ENCODE measurements around the gene SNX32.
"Not testable (repeated sequence)": the region's sequence is repeated elsewhere in the genome, so short reads cannot be mapped to it uniquely, and the experiment has no call there.

Gene SNX32

DNA sequence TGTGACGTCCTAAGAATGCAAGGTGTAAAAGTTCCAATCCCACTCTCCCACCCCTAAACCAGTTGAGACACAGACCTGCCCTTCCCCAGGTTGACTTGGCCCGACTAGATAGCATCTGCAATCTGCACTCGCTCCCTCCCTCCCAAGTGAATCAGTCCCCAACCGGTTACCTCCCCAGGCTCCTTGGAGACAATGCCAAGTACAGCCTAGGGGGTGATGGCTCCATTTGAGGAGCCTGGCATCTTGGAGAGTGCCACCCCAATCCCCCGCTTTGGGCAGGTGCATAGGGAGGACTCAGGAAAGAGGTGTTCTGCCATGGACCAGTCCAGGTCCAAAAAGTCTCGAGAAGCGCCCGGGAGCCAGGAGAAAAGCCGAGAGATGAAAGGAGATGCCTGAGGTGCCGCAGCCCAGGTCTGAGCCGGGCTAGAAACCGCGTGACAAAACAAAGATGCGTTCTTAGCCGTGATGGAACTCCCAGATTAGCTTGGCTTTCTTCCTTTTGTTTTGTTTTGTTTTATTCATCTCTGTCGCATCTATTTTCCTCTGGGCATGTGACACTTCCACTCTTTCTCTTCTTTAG is 18.7 kb upstream of the SNX32 start:
- peaks cover 8% of the 10 kb centered on the region for H3K27me3 ChIP-seq (ENCODE audit: control insufficient read depth, insufficient read depth, low read length)
- no peak overlapping the region for H3K27ac ChIP-seq (ENCODE audit: low read depth, low read length)
- H3K4me3 ChIP-seq (ENCODE audit: low read depth, low read length) = no peak overlapping the region
- H3K9ac ChIP-seq (ENCODE audit: low read depth, low read length) = no peak overlapping the region
- H3K36me3 ChIP-seq (ENCODE audit: control insufficient read depth, insufficient read depth, low read length) = no peaks in the 10 kb centered on the region
- H3K4me1 ChIP-seq (ENCODE audit: control insufficient read depth, insufficient read depth, low read length) = peaks cover 2% of the 10 kb centered on the region; the same call in 1 of the 2 replicates
- no peaks in the 10 kb centered on the region for H3K9me3 ChIP-seq (ENCODE audit: control insufficient read depth, insufficient read depth, low read length)

DNA sequence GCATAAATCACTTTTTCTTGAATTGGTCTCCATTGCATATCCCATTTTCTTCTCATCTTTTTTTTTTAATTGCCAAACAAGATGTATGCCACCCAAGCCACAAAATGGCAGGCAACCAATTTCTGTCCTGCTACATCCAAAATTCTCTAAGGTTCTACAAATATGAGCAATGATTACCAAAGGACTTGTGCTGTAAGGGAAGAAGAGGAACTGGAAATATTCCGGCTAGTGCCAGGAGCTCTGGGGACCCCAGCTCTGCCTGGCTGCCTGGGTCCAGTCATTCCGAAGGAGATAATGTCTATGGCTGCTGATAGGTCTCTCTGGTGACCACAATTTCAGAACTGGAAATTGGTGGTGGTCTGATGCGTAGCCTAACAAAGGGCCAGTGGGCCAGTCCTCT is 17.1 kb upstream of the SNX32 start:
- no peak overlapping the region for H3K27ac ChIP-seq (ENCODE audit: low read depth, low read length)
- H3K9me3 ChIP-seq (ENCODE audit: control insufficient read depth, insufficient read depth, low read length) = no peaks in the 10 kb centered on the region
- H3K4me1 ChIP-seq (ENCODE audit: control insufficient read depth, insufficient read depth, low read length) = peaks cover 2% of the 10 kb centered on the region; the same call in 1 of the 2 replicates
- H3K4me3 ChIP-seq (ENCODE audit: low read depth, low read length) = no peak overlapping the region
- peaks cover 8% of the 10 kb centered on the region for H3K27me3 ChIP-seq (ENCODE audit: control insufficient read depth, insufficient read depth, low read length)
- H3K9ac ChIP-seq (ENCODE audit: low read depth, low read length) = no peak overlapping the region
- H3K36me3 ChIP-seq (ENCODE audit: control insufficient read depth, insufficient read depth, low read length) = no peaks in the 10 kb centered on the region

DNA sequence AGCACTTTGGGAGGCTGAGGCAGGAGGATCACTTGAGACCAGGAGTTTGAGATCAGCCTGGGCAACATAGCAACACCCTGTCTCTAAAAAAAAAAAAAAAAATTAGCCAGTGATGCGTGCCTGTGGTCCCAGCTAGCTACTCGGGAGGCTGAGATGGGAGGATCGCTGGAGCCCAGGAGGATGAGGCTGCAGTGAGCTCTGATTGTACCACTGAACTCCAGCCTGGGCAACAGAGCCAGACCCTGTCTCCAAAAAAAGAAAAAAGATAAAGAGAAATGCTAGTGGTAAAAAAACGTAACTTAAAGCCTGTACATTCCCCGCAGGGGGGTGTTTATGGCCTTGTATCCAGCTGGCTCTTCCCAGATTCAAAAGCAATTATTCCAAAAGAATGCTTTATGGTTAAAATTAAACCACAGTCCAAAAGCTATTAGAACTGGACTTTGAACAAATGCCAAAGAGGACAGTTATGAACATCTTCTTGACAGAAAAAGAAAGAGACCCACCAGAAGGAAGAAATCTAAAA is 16.4 kb upstream of the SNX32 start:
- Histone ChIP-seq H3K36me3 (ENCODE audit: control insufficient read depth, insufficient read depth, low read length) (no peaks in the 10 kb centered on the region), H3K27ac (ENCODE audit: low read depth, low read length) (no peak overlapping the region), H3K9ac (ENCODE audit: low read depth, low read length) (peak overlapping the region; percentile 62), H3K27me3 (ENCODE audit: control insufficient read depth, insufficient read depth, low read length) (peaks cover 8% of the 10 kb centered on the region), H3K9me3 (ENCODE audit: control insufficient read depth, insufficient read depth, low read length) (no peaks in the 10 kb centered on the region), H3K4me3 (ENCODE audit: low read depth, low read length) (peak overlapping the region; percentile 76), H3K4me1 (ENCODE audit: control insufficient read depth, insufficient read depth, low read length) (peaks cover 2% of the 10 kb centered on the region; the same call in 1 of the 2 replicates)

DNA sequence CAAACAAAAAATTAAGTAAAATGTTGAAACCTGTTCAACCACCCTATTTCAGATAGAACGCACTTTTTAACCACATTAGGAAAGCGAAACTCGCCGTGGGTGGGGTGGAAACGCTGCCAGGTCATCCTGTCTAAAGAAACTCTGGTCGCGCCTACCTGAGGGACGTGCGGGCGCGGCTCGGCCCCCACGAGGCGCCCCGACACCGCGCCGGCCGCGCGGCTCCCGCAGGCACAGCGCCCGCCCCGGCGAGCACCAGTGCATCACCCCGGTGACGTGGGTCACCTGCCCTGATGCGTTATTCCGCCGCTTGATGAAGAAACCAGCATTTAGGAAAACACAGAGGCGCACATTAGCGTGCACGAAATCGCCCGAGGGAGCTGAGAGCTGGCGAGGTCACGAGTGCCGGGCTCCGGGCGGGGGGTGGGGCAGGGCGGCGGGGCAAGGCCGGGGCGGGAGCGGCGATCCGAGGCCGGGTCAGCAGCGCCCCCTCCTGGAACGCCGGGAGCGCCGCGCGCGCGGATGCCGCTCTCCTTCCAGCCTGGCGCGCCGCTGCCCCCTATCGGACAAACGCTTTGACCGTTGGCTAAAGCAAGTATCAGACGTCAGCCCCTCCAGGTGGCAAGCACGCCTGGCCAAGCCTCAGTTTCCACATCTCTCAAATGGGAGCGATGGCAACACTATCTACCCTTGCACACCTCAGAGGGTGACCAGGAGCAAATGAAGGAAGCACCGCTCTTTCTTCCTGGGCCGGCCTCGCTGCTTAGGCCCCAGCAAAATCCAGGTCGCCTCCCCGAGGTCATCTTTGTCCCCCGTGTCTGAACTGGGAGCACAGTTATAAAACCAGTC is 15.7 kb upstream of the SNX32 start:
- Histone ChIP-seq H3K9ac (ENCODE audit: low read depth, low read length) (peak overlapping the region; percentile 62), H3K36me3 (ENCODE audit: control insufficient read depth, insufficient read depth, low read length) (no peaks in the 10 kb centered on the region), H3K4me3 (ENCODE audit: low read depth, low read length) (peak overlapping the region; percentile 76), H3K27me3 (ENCODE audit: control insufficient read depth, insufficient read depth, low read length) (peaks cover 8% of the 10 kb centered on the region), H3K27ac (ENCODE audit: low read depth, low read length) (no peak overlapping the region), H3K9me3 (ENCODE audit: control insufficient read depth, insufficient read depth, low read length) (no peaks in the 10 kb centered on the region), H3K4me1 (ENCODE audit: control insufficient read depth, insufficient read depth, low read length) (peaks cover 2% of the 10 kb centered on the region; the same call in 1 of the 2 replicates)

DNA sequence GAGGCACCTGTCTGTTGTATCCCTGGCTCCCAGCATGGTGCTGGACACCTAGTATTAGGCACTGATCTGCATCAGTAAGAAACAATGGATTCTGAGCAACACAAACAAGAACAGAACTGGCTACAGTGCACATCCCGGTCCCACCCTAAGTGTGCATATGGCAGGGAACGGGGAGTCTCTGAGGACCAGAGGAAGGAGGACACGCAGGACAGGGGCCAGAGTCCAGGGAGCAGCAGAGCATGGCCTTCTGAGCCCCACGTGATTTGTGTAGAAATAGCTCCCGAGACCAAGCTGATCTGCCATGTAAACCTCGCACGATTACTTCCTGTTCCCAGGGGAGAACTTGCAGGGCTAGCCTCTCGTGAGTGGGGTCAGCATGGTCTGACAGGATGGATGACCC is 12.7 kb upstream of the SNX32 start:
- H3K4me3 ChIP-seq (ENCODE audit: low read depth, low read length) = no peak overlapping the region
- H3K27ac ChIP-seq (ENCODE audit: low read depth, low read length) = no peak overlapping the region
- no peaks in the 10 kb centered on the region for H3K9me3 ChIP-seq (ENCODE audit: control insufficient read depth, insufficient read depth, low read length)
- H3K27me3 ChIP-seq (ENCODE audit: control insufficient read depth, insufficient read depth, low read length) = peaks cover 8% of the 10 kb centered on the region
- H3K4me1 ChIP-seq (ENCODE audit: control insufficient read depth, insufficient read depth, low read length) = peaks cover 2% of the 10 kb centered on the region; the same call in 1 of the 2 replicates
- H3K9ac ChIP-seq (ENCODE audit: low read depth, low read length) = no peak overlapping the region
- H3K36me3 ChIP-seq (ENCODE audit: control insufficient read depth, insufficient read depth, low read length) = no peaks in the 10 kb centered on the region

DNA sequence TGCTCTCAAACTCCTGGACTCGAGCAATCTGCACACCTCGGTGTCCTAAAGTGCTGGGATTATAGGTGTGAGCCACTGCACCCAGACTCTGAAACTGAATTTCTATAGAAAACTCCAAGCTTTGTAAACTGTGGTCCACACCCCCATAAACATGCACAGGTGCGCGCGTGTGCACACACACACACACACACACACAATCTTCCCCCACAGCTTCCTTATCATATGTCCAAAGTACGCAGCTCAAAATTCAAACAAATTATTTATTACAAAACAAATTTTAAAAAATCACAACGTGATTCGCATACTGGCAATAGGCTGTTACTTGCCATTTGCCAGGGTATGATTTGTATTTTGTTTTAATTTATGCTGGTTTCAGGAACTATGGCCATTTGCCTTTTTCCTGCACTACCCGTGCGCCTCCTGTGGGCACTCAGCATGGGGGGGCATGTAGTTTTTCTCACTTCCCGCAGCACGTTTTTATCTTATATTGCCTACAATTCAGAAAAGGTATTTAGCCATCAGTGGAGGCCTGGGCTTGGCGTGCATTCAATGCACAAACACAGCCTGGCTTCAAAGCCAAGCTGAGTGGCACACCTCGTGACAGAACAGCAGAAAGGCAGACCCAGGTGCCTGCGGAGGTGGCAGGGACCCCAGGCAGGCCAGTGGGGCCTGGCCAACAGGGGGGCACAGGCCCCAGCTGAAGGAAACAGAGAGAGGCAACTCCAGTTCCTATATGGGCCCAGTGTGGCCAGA is 10.8 kb upstream of the SNX32 start:
- H3K4me3 ChIP-seq (ENCODE audit: low read depth, low read length) = no peak overlapping the region
- H3K9me3 ChIP-seq (ENCODE audit: control insufficient read depth, insufficient read depth, low read length) = no peaks in the 10 kb centered on the region
- no peaks in the 10 kb centered on the region for H3K36me3 ChIP-seq (ENCODE audit: control insufficient read depth, insufficient read depth, low read length)
- no peak overlapping the region for H3K27ac ChIP-seq (ENCODE audit: low read depth, low read length)
- peaks cover under 1% of the 10 kb centered on the region; the same call in 1 of the 2 replicates for H3K27me3 ChIP-seq (ENCODE audit: control insufficient read depth, insufficient read depth, low read length)
- no peak overlapping the region for H3K9ac ChIP-seq (ENCODE audit: low read depth, low read length)
- no peaks in the 10 kb centered on the region for H3K4me1 ChIP-seq (ENCODE audit: control insufficient read depth, insufficient read depth, low read length)

DNA sequence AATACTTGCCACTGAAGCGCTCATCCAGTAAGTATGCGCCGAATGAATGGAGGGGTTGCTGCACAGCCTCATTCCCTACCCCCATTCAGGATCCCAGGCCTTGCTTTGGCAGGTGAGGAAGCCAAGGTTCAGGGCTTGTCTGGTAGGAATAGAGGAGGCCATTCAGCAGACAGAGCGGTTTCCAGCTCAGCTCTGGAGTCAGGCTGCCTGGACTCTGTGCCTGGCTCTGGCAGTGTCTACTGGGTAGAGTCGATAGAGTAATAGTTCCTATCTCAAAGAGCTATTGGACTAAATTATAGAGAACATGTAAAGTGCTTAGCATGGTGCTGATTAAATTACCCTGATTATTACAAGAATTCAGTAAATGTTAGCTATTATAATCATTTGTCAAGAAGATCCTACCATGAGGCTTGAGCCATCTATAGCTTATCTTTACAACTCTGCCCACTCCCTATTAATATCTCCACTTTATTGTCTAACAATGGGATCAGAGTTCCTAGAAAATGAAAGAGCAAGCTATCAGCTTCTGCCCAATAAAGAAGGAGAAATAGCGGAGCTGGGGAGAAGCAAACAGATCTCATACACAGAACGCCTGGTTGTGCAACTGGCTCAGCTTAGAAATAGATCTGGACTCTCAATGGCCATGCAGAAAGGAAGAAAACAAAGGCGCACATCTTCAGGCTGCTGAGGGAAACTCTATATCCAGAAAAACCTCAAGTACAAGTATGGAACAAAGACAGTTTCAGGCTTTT is 6.6 kb upstream of the SNX32 start:
- H3K9ac ChIP-seq (ENCODE audit: low read depth, low read length) = no peak overlapping the region
- H3K9me3 ChIP-seq (ENCODE audit: control insufficient read depth, insufficient read depth, low read length) = no peaks in the 10 kb centered on the region
- no peaks in the 10 kb centered on the region for H3K4me1 ChIP-seq (ENCODE audit: control insufficient read depth, insufficient read depth, low read length)
- 0 out of 2 replicates have a peak, but pooled peaks cover 3% of the 10 kb centered on the region for H3K27me3 ChIP-seq (ENCODE audit: control insufficient read depth, insufficient read depth, low read length)
- no peaks in the 10 kb centered on the region for H3K36me3 ChIP-seq (ENCODE audit: control insufficient read depth, insufficient read depth, low read length)
- H3K27ac ChIP-seq (ENCODE audit: low read depth, low read length) = no peak overlapping the region
- H3K4me3 ChIP-seq (ENCODE audit: low read depth, low read length) = no peak overlapping the region

DNA sequence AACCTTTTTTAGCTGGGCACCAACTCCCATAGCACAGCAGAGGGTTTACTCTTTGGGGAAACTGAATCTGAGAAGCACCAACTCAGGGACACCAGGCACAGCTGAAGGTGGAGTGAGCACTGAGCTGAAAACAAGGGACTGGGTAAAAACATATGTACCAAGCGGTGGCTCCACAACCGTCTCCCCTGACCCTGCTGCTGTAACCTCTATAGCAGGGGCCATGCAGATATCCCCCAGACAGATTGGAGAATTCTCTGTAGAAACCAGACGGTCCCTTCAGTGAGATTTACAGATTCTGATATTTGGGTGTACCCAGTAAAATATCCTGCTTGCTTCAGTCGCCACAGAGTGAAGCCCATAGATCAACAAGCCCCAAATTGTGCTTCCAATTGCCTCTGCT is 4.3 kb upstream of the SNX32 start:
- Histone ChIP-seq H3K9ac (ENCODE audit: low read depth, low read length) (no peak overlapping the region), H3K27ac (ENCODE audit: low read depth, low read length) (no peak overlapping the region), H3K27me3 (ENCODE audit: control insufficient read depth, insufficient read depth, low read length) (peaks cover 18% of the 10 kb centered on the region), H3K36me3 (ENCODE audit: control insufficient read depth, insufficient read depth, low read length) (no peaks in the 10 kb centered on the region), H3K4me3 (ENCODE audit: low read depth, low read length) (no peak overlapping the region), H3K4me1 (ENCODE audit: control insufficient read depth, insufficient read depth, low read length) (peaks cover 5% of the 10 kb centered on the region), H3K9me3 (ENCODE audit: control insufficient read depth, insufficient read depth, low read length) (no peaks in the 10 kb centered on the region)

DNA sequence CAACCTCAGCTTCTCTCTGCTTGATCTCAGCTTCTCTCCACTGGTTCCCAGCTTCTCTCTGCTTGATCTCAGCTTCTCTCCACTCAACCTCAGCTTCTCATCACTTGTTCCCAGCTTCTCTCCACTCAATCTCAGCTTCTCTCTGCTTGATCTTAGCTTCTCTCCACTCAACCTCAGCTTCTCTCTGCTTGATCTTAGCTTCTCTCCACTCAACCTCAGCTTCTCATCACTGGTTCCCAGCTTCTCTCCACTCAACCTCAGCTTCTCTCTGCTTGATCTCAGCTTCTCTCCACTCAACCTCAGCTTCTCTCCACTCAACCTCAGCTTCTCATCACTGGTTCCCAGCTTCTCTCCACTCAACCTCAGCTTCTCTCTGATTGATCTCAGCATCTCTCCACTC is 1.5 kb upstream of the SNX32 start:
- H3K36me3 ChIP-seq (ENCODE audit: control insufficient read depth, insufficient read depth, low read length); H3K27ac ChIP-seq (ENCODE audit: low read depth, low read length); H3K4me3 ChIP-seq (ENCODE audit: low read depth, low read length); H3K9me3 ChIP-seq (ENCODE audit: control insufficient read depth, insufficient read depth, low read length); H3K9ac ChIP-seq (ENCODE audit: low read depth, low read length); H3K4me1 ChIP-seq (ENCODE audit: control insufficient read depth, insufficient read depth, low read length): not testable (repeated sequence)
- peaks cover 18% of the 10 kb centered on the region for H3K27me3 ChIP-seq (ENCODE audit: control insufficient read depth, insufficient read depth, low read length)

DNA sequence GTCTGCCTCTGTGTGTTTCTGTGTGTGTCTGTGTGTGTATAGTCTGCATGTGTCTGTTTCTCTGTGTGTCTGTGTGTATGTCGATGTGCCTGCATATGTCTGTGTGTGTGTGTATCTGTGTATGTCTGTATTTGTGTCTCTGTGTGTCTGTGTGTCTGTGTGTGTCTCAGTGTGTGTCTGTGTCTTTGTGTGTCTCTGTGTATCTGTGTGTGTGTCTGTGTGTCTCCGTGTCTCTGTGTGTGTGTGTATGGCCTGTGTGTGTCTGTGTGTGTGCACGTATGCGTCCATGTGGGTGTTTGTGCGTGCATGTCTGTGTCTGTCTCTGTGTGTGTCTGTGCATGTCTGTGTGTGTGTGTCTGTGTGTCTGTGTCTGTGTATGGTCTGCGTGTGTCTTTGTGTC is 439 bp downstream of the SNX32 start:
- H3K36me3 ChIP-seq (ENCODE audit: control insufficient read depth, insufficient read depth, low read length) = no peaks in the 10 kb centered on the region
- H3K4me1 ChIP-seq (ENCODE audit: control insufficient read depth, insufficient read depth, low read length) = peaks cover 6% of the 10 kb centered on the region
- 0 out of 2 replicates have a peak overlapping the region, but pooled peaks have one; percentile 79 for H3K9ac ChIP-seq (ENCODE audit: low read depth, low read length)
- peaks cover 18% of the 10 kb centered on the region for H3K27me3 ChIP-seq (ENCODE audit: control insufficient read depth, insufficient read depth, low read length)
- H3K4me3 ChIP-seq (ENCODE audit: low read depth, low read length) = peak overlapping the region; percentile 67
- H3K9me3 ChIP-seq (ENCODE audit: control insufficient read depth, insufficient read depth, low read length) = no peaks in the 10 kb centered on the region
- H3K27ac ChIP-seq (ENCODE audit: low read depth, low read length) = no peak overlapping the region

Measured in HUES48 (cell line).